Measurements from ENCODE around the gene CBFA2T3.

CBFA2T3 gene

GRCh38 chr16:88939972-88940861 is 36.8 kb downstream of the CBFA2T3 start:
- TF ChIP-seq, protein P1, sequence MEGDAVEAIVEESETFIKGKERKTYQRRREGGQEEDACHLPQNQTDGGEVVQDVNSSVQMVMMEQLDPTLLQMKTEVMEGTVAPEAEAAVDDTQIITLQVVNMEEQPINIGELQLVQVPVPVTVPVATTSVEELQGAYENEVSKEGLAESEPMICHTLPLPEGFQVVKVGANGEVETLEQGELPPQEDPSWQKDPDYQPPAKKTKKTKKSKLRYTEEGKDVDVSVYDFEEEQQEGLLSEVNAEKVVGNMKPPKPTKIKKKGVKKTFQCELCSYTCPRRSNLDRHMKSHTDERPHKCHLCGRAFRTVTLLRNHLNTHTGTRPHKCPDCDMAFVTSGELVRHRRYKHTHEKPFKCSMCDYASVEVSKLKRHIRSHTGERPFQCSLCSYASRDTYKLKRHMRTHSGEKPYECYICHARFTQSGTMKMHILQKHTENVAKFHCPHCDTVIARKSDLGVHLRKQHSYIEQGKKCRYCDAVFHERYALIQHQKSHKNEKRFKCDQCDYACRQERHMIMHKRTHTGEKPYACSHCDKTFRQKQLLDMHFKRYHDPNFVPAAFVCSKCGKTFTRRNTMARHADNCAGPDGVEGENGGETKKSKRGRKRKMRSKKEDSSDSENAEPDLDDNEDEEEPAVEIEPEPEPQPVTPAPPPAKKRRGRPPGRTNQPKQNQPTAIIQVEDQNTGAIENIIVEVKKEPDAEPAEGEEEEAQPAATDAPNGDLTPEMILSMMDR (IDR thresholded peaks at IDR 0.05; ENCODE audit: low read depth, low read length, missing control alignments), result no peak
- DNase-seq (ENCODE audit: extremely low read depth, low read depth), result no peak
- no peak overlapping the region for H3K4me3 ChIP-seq (replicated peaks; ENCODE audit: low read depth, low read length)

- H3K4me3 ChIP-seq (replicated peaks; ENCODE audit: low read depth, low read length), result no peak overlapping the region
- no peak for DNase-seq (ENCODE audit: extremely low read depth, low read depth)
- TF ChIP-seq, protein P1 (IDR thresholded peaks at IDR 0.05; ENCODE audit: low read depth, low read length, missing control alignments), result no peak
These were observed 37.6 kb downstream of the CBFA2T3 start for GRCh38 chr16:88939245-88939971.

GRCh38 chr16:88938777-88939244 is 38.2 kb downstream of the CBFA2T3 start:
- TF ChIP-seq, protein P1 (IDR thresholded peaks at IDR 0.05; ENCODE audit: low read depth, low read length, missing control alignments), result no peak
- H3K4me3 ChIP-seq (replicated peaks; ENCODE audit: low read depth, low read length), result no peak overlapping the region
- DNase-seq (ENCODE audit: extremely low read depth, low read depth), result no peak

GRCh38 chr16:88938119-88938776 is 38.8 kb downstream of the CBFA2T3 start:
- TF ChIP-seq, protein P1 (IDR thresholded peaks at IDR 0.05; ENCODE audit: low read depth, low read length, missing control alignments), result no peak
- no peak for DNase-seq (ENCODE audit: extremely low read depth, low read depth)
- no peak overlapping the region for H3K4me3 ChIP-seq (replicated peaks; ENCODE audit: low read depth, low read length)

DNA sequence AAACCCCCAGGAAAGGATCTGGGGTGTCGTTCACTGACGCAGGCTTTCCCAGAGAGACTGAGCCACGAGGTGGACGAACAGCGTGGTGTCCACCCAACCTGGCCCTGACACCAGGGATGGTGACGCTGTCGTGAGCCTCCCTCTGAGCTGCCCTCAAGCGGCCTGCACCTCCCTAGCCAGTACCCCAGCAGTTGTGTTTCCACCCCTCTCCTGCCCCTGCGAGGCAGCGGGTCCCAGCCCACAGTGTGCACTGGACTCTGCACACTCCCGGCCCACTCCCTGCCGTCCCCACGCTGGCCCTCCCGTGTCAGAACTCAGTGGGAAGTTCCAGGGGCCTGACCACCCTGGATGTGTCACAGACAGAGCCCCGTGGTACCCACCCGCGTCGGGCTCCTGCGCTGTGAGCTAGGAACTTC is 39.8 kb downstream of the CBFA2T3 start:
- TF ChIP-seq, protein P1 (IDR thresholded peaks at IDR 0.05; ENCODE audit: low read depth, low read length, missing control alignments), result no peak
- no peak for DNase-seq (ENCODE audit: extremely low read depth, low read depth)
- no peak overlapping the region for H3K4me3 ChIP-seq (replicated peaks; ENCODE audit: low read depth, low read length)

GRCh38 chr16:88936556-88937205 is 40.3 kb downstream of the CBFA2T3 start:
- no peak for DNase-seq (ENCODE audit: extremely low read depth, low read depth)
- TF ChIP-seq, protein P1 (IDR thresholded peaks at IDR 0.05; ENCODE audit: low read depth, low read length, missing control alignments), result no peak
- H3K4me3 ChIP-seq (replicated peaks; ENCODE audit: low read depth, low read length), result no peak overlapping the region

Data from HFF-Myc (cell line).